Mucosa of descending colon (tissue), 3 donors: ENCODE data around the gene RASGEF1C. TPM values are rescaled to one million over a fixed set of nuclear protein-coding genes. Genes with fewer than 3 reads are reported as not detected.

ENCODE experiments used
- ATAC-seq: fragments of 200-7000 bp; cut with Tn5 transposase; one replicate; pipeline ENCODE4 v1.9.1; 2020; ENCODE audit warnings: mild to moderate bottlenecking, moderate library complexity
- DNase-seq, 3 donors: peaks; one replicate each; pipeline ENCODE4 v3.0.0-alpha.2; 2020
- H3K36me3 ChIP-seq: fragments of 200-600 bp; one replicate; pipeline ENCODE4 v1.8.0; 2021; ENCODE audit warnings: low read depth, mild to moderate bottlenecking
- H3K4me1 ChIP-seq: fragments of 200-600 bp; one replicate; pipeline ENCODE4 v1.8.0; 2021; ENCODE audit warnings: low read depth, mild to moderate bottlenecking
- H3K4me3 ChIP-seq: fragments of 200-600 bp; one replicate; pipeline ENCODE4 v1.8.0; 2021; ENCODE audit warnings: mild to moderate bottlenecking
- H3K9me3 ChIP-seq: fragments of 200-600 bp; one replicate; pipeline ENCODE4 v1.8.0; 2021; ENCODE audit warnings: mild to moderate bottlenecking
- intact Hi-C, 2 donors: fragments of 100-400 bp; cut with DNase I in 1 of 2; cut with micrococcal nuclease in 1 of 2; formaldehyde crosslinking; loops; one replicate each; pipeline versions ENCODE4 v1.11.0 to v1.11.1; 2022; cut with DNase I, micrococcal nuclease
- total RNA-seq, 3 donors: library from RNA; stranded (reverse); fragmentation: NEBNext Ultra II Directional in 2 of 3; extraction: Animal tissue kit (Norgen Biotek cat#: 25700) in 2 of 3; gene quantifications; one replicate each; pipeline versions ENCODE4 v1.2.1 to v1.2.4, GENCODE V29; 2021 to 2023
- TF ChIP-seq, protein P1 (sequence below): fragments of 200-600 bp; IDR thresholded peaks from one replicate; pipeline ENCODE4 v1.8.0; 2022; ENCODE audit warnings: antibody characterized with exemption, mild to moderate bottlenecking
- donor health status: DM: no; HTN: no; CAD: no; lungs with moderate emphysema.
- donor health status: DM: no; HTN: no; CAD: no.
- donor health status: DM: no; HTN: yes; CAD: no.

Gene RASGEF1C
- total RNA-seq, 3 donors from 2014 or later = 0.17 to 1.9 (median 0.65) TPM

DNA sequence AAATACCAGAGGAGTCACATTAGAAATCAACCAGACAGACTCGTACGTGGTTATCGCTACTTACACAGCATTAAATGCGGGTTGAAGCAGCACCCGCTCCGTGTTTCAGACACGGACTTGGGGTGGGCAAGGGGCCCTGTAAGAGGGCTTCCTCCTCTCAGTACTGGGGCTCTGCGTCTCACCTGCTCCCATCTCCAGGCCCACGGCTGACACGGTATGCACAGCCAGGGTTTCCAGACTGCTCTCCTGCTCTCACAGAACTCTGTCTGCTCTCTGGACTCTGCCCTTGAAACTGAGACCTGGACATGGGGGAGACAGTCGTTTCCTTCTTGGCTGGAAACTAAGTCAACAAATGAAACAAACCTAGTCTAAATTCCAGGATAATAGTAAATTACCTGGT lies 24.7 kb upstream of the RASGEF1C start:
- H3K36me3 ChIP-seq = no peaks in the 10 kb centered on the region
- intact Hi-C loops = no loop called here
- no peak for DNase-seq
- H3K4me1 ChIP-seq = no peaks in the 10 kb centered on the region
- TF ChIP-seq, protein P1, sequence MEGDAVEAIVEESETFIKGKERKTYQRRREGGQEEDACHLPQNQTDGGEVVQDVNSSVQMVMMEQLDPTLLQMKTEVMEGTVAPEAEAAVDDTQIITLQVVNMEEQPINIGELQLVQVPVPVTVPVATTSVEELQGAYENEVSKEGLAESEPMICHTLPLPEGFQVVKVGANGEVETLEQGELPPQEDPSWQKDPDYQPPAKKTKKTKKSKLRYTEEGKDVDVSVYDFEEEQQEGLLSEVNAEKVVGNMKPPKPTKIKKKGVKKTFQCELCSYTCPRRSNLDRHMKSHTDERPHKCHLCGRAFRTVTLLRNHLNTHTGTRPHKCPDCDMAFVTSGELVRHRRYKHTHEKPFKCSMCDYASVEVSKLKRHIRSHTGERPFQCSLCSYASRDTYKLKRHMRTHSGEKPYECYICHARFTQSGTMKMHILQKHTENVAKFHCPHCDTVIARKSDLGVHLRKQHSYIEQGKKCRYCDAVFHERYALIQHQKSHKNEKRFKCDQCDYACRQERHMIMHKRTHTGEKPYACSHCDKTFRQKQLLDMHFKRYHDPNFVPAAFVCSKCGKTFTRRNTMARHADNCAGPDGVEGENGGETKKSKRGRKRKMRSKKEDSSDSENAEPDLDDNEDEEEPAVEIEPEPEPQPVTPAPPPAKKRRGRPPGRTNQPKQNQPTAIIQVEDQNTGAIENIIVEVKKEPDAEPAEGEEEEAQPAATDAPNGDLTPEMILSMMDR = no peak
- no peak overlapping the region for H3K4me3 ChIP-seq
- H3K9me3 ChIP-seq = no peaks in the 10 kb centered on the region
- ATAC-seq = no peak

DNA sequence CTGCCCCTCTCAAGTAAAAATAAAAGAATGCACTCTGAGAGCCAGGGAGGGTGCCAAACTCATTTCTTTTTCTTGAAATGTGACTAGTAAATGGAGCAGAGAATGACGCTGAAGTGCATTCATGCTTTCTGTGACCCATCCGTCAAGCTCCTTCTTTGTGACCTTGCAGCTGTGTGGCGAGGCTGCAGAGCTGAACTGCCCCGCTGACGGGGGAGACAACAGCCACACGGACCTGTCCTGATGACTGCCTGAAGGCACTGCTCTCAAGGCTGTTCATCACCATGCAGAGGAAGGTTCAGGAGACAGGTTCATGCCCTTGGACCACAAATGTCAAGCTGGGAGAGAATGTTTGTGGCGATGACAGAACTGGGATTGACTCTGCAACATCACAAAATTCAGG lies 21.0 kb upstream of the RASGEF1C start:
- no peak for DNase-seq
- TF ChIP-seq, protein P1 = no peak
- peaks cover 19% of the 10 kb centered on the region for H3K9me3 ChIP-seq

DNA sequence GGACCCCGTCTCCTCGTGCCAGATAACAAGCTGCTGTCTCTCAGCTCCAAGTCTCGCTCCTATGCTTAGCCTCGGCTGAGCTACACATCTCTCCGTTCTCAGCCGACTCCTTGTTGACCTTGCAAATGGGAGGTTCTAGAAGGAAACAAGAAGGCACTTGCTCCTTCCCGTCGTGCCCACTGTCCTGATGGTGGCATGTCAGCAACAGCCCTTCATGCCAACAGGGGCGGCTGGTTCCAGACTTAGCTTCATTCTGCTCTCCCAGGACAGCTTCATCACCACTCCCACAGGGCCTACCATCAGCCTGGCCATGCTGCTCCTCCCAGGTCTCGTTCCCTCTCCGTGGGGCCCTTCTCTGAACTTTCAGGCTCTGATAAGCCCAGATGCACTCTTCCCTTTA lies 13.0 kb upstream of the RASGEF1C start:
- intact Hi-C loops = no loop called here
- no peak for ATAC-seq
- no peak for DNase-seq
- TF ChIP-seq, protein P1 = no peak
- H3K9me3 ChIP-seq = peaks cover 64% of the 10 kb centered on the region
- H3K36me3 ChIP-seq = no peaks in the 10 kb centered on the region
- H3K4me3 ChIP-seq = no peak overlapping the region
- no peaks in the 10 kb centered on the region for H3K4me1 ChIP-seq

More for the DNA sequence above, 21.0 kb upstream of the RASGEF1C start:
- H3K4me1 ChIP-seq = no peaks in the 10 kb centered on the region
- no peaks in the 10 kb centered on the region for H3K36me3 ChIP-seq
- H3K4me3 ChIP-seq = no peak overlapping the region
- intact Hi-C loops = no loop called here
- ATAC-seq = no peak

DNA sequence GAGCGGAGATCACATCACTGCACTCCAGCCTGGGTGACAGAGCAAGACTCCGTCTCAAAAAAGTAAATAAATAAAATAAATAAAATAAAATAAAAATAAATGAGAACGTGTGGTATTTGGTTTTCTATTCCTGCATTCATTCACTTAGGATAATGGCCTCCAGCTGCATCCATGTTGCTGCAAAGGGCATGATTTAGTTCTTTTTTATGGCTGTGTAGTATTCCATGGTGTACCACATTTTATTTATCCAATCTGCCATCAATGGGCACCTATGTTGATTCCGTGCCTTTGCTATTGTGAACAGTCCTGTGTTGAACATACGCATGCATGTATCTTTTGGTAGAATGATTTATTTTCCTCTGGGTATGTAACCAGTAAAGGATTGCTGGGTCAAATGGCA lies 8.8 kb upstream of the RASGEF1C start:
- TF ChIP-seq, protein P1 = no peak

DNA sequence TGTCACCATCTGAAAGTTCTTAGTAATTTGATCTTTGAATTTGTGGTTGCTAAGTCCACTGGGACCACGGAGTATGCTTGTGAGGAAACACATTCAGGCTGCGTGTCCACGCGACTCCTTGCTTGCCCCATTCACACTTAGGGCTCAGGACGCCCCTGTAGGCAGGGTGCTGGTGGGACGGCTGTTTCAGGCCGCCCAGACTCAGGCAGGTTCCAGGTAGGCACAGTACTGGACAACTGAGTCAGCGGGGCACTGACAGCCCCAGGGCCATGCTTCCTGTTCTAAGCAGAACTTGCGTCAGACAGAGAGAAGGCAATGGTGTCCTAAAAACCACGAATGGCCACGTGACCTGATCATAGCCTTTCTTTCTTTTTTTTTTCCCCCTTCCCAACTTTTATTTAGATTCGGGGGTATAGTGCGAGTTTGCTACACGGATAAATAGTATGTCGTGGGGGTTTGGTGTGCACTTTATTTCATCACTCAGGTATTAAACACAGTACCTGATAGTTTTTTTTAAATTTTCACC lies 7.7 kb upstream of the RASGEF1C start:
- intact Hi-C loops = no loop called here
- ATAC-seq (no peak), DNase-seq (no peak)
- no peaks in the 10 kb centered on the region for H3K4me1 ChIP-seq
- TF ChIP-seq, protein P1 = no peak
- H3K4me3 ChIP-seq = no peak overlapping the region
- H3K9me3 ChIP-seq = peaks cover 32% of the 10 kb centered on the region
- H3K36me3 ChIP-seq = no peaks in the 10 kb centered on the region

More for the DNA sequence above, 8.8 kb upstream of the RASGEF1C start:
- DNase-seq = no peak
- intact Hi-C loops = no loop called here
- Histone ChIP-seq H3K4me1 (no peaks in the 10 kb centered on the region), H3K4me3 (no peak overlapping the region), H3K36me3 (no peaks in the 10 kb centered on the region), H3K9me3 (peaks cover 42% of the 10 kb centered on the region)
- no peak for ATAC-seq
